SKM-1 treated with dmso at 0.1 percent for 144 hours (cell line): ENCODE results near the gene APOO.
"Not testable (repeated sequence)": the region's sequence is repeated elsewhere in the genome, so short reads cannot be mapped to it uniquely, and the experiment has no call there.

ENCODE experiments used
- DNase-seq: peaks from one replicate; lab custom pipeline; 2025; ENCODE audit not compliant: unreplicated experiment; lab: John Stamatoyannopoulos, UW

APOO gene

DNA sequence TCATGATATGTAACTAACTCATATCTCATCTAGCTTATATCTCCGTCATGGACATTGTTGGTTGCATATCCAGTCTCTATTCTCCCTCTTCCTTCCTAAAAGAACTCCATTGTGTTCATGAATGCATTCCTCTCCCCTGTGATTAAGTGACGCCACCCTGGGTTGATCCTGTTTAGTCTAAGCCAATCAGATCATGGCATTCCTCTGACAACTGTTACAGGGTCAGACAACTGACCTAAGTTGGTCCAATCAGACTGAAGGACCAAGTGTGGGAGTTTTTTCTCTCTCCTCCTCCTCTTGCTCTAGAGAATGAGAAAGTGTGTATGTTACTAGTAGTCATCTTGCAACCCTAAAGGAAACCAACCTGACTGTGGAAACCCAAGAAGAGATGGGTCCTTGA, 3.6 kb downstream of the APOO start:
- no peak for DNase-seq

DNA sequence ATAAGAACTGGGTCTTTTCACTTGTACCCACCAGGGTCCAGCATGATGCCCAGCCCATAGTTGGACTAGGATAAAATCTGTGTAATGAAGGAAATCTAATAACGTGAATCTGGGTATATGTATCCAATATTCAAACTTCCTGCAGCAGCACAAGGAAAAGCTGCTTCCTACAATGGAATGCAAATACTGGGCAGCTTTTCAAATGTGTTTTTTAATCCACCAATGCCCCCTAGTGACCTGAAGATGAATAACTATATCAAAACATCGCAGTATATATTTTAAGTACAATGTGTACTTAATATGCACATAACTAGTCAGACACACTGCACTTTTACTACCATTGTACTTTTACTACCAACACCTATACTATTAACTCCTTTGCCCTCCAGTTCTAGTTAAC, 5.3 kb downstream of the APOO start:
- DNase-seq = no peak

DNA sequence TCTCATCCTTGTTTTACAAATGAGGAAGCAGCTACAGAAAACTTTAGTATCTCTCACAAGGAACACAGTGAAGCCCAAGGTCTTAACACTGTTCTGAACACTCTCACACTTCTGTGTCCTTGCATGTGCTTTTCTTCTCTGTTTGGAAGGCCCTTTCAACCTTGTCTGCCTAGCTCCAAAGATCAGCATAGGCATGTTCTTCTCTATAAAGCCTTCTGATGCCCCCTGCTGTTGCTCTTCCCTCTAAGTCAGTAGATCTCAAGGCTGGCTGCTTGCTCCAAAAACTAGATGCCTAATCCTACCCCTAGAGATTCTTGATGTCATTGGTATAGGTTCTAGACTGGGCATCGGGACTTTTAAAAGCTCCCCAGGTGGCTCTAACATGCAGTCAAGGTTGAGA, 5.9 kb downstream of the APOO start:
- peak; percentile 72 for DNase-seq

DNA sequence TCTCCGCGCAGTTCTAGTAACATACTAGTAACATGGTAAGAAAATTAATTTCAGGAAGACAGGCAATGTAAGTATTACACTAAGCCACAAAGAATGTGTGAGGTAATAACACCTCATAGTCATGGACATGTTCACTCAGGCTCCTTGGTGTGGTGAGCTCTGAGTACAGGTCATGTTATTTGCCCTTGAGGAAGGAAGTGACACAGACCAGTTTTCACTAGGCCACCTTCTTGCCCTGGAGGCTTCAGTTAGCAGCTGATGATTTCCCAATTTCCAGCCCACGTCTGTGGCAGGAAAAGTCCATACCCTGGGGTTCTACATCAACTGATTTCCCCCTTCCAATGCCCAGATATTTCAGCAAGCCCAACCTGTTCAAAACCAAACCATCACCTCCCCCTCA, 6.7 kb downstream of the APOO start:
- DNase-seq = peak; percentile 63

DNA sequence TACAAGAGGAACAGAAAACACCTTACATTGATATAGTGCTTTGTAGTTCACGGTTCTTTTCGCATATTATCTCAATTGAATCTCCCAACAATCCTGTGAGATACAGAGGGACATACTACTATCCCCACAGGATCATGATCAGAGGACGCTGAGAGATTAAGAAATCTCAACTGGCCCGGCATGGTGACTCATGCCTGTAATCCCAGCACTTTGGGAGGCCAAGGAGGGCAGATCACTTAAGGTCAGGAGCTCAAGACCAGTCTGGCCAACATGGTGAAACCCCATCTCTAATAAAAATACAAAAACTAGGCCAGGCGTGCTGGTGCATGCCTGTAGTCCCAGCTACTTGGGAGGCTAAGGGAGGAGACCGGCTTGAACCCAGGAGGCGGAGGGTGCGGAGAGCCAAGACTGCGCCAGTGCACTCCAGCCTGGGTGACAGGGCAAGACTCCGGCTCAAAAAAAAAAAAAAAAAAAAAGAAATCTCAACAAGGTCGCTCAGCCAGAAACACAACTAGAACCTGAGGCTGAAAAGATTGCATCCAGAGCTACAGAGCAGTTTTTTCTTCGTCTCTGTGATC, 7.4 kb downstream of the APOO start:
- DNase-seq = no peak

DNA sequence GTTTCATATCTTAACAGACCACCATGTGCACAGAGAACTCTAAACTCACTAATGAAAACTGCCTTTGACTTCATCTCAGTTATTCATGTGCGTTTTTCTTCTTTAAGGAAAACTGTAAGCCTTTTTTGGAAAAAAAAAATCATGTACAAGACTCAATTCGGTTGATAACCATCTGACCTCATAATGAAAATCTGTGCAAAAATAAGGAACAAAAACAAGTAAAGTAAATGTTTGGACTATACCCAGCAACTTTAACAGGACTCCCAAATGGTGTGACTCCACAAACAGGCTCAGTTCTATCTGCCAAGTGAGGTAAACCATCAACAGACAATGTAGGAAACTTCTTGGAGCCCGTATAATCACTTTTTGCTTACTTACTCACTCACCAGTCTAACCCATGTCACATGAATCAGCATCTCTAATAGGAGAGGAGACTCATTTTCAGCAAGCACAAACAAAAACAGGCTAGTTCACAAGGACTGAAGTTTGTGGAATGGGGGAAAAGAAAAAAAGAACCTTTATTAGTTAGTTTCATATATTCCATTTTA, 9.3 kb downstream of the APOO start:
- no peak for DNase-seq

DNA sequence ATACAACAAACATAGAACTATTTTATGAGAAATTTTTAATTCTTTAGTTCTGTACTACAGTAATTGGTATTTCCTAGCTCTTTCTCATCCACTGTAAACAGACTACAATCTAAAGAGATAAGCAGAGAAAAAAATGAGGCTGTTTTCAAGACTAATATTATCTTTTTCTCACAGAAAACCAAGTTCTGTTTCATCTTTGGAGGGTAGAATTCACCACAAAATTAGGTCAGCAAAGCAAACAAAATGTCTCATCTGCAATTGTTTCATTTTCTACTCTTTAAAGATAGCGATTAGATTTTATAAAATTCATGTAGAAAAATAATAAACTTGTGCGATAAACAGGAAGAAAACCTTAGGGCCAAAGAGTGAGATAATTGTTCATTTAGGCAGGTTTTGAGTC, 10.8 kb downstream of the APOO start:
- no peak for DNase-seq

DNA sequence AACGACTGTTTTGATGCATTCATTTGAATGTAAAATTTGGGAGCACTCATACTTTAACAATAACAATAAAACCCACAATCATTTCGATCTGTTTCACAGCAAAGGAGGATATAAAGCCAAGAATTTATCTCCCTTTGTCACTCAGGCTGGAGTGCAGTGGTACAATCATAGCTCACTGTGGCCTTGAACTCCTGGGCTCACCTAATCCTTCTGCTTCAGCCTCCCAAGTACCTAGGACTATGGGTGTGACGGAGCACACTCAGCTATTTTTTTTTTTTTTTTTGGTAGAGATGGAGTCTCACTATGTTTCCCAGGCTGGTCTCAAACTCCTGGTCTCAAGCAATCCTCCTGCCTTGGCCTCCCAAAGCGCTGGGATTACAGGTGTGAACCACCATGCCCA, 11.2 kb downstream of the APOO start:
- DNase-seq = not testable (repeated sequence)

DNA sequence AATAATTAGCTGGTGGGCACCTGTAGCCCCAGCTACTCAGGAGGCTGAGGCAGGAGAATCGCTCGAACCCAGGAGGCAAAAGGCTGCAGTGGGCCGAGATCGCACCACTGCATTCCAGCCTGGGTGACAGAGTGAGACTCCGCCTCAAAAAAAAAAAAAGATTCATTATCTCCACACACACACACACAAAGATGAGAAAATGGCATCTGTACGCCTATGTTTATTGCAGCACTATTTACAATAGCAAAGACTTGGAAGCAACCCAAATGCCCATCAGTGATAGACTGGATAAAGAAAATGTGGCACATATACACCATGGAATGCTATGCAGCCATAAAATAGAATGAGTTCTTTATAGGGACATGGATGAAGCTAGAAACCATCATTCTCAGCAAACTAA, 12.7 kb downstream of the APOO start:
- DNase-seq = not testable (repeated sequence)

DNA sequence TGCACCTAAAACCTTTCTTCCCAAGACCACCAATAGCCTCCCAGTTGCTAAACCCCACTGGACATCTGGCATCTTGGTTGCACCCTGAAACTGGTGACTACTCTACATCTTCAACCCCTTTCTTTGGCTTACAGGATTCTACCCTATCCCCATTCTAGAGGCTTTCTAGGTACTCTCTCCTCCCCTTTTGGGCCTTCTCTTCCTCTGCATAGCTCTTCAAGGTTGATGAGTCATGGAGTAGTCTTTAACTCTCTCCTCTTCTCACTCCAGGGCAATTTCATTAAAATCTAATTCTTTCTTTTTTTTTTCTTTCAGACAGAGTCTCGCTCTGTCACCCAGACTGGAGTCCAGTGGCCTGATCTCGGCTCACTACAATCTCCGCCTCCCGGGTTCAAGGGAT, 16.8 kb downstream of the APOO start:
- DNase-seq = no peak

DNA sequence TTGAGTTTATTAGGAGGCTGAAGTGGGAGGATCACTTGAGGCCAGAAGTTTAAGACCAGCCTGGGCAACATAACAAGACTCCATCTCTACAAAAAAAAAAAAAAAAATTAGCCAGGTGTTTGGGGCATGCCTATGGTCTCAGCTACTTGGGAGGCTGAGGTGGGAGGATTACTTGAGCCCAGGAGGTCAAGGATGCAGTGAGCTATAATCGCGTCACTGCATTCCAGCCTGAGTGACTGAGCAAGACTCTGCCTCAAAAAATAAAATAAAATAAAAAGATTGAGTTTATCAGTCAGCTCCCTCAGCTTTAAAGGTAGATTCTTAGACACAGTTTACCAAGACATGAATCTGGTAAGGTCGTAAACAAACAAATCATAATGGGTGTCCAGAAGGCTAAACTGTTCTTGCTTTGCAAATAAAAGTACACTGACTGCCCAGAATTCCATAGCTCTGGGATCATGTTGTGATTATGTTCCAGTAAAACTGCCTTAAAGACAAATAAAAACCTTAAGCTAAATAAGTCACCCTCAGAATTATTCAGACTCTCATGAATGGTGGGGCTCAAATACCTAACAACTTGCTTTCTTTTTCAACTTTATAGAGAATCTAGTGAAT, 18.7 kb downstream of the APOO start:
- DNase-seq = no peak

DNA sequence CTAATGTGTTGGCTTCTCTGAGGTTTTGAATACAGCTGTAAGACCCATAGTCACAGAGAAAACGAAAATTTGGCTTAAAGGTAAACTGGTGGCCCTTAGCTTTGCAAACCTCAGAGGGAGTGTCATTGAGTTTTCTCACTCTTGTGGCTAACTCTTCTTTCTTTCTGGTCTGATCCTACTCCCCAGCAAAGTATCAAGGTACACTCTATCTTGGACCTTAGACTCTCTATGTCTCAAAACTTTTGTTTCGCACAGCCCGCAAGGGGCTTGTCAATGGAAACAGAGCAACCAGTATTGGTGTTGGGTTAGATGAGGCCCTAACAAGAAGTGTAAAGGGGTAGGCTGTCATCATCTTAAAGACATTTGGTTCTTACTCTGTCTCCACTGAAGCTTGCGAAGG, 19.8 kb downstream of the APOO start:
- DNase-seq = no peak

DNA sequence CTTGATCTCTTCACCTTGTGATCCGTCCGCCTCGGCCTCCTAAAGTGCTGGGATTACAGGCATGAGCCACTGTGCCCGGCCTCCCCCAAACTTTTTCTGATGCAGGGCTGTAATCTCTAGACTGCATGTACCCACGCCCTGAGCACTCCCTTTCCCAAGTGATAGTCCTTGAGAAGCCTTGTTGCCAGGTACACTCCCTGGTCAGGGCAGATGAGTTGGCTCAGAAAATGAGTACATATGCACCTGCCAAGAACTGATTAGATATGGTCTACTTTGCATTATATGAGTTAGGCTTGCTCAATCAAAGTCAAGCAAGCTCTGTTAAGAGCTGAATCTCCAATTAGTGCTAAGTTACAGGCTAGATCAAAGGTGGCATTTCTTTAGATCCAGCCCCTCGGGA, 20.3 kb downstream of the APOO start:
- no peak for DNase-seq

DNA sequence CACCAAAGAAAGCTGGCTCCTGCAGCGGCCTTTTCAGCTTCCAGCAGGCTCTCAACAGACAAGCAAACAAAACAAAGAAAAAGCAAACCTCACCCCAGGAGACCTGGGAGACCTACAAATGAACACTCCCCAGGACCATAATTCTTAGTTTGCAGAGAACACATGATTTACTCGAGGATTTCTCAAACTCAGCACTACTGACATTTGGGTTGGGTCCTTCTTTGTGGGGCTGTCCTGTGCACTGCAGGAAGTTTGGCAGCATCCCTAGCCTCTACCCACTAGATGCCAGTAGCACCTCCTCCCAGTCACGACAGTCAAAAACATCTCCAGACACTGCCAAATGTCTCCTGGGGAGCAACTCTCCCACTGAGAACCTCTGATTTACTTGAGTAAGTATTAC, 21.9 kb downstream of the APOO start:
- DNase-seq = no peak

DNA sequence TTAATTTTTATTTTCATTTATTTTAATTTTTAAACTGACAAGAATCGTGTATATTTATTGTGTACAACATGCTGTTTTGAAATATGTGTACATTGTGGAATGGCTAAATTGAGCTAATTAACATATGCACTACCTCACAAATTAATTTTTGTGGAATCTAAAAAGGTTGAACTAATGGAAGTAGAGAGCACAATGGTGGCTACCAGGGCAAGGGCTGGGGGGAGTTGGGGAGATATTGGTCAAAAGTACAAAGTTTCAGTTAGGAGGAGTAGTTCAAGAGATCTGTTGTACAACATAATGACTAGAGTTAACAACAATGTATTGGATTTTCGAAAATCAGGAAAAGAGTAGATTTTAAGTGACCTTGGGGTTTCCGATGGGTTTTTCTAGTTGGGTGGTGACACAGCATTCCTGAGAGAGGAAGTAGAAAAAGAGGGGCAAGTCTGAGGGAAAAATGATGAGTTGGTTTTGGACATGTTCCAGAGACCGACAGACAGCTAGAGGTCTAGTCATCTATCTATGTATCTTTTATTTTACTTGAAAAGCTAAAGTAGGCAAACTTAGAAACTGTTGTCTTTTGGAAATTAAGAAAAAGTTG, 23.2 kb downstream of the APOO start:
- DNase-seq = no peak

DNA sequence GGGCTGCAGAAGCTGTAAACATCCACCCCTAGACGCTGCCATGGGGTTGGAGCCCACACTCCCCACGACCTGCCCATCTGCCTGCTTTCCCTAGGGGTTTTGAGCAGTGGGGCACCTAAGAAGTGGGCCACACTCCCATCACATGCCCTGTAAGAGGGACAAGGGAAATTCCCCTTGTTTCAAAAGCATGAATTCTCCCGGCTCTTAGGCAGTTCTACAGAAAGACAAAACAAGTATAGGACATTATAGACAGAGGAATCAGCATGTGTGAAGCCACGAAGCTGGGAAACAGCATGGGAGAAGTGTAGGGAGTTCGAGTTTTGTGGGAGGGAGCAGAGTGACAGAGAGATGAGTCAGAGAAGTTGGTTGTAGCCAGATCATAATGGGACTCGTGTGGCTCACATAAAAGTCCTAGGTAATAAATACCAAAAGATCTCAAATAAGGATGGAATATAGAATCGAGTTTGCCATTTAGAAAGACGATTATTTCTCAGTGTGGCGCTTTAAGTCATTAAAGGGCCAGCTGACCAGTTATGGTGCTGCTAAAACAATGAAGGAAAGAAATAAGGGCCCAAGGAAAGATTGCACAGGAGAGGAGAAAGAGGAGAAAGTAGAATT, 23.9 kb downstream of the APOO start:
- no peak for DNase-seq

DNA sequence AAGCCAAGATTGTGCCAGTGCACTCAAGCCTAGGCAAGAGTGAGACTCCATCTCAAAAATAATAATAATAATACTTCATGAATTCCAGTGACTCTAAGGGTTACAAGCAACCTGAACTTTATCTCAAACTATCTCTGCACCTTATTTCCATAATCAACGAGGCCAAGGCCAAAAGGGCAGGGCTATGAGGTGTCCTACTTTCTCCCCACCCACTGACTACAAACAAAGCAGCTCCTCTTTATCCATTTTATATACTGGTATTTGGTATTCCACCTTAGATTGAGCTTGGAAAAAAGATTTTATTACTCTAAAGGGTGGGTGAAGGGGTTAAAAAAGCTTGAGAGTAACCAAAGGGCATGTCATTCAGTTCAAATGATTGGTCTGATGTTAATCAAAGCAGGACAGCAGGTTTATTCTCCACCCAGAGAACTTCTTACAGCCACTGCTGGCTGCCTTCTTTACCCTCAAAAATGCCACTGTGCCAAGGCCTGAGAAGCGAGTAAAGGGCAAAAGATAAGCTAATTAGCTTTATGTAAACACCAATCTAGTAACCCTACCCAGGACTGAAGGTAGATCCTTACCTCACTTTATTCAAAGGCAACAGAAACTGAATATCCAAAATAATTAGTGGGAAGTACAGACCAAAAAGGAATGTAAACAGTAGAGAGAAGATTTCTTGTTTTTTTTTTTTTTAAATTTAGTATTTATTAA, 28.2 kb downstream of the APOO start:
- DNase-seq = no peak

DNA sequence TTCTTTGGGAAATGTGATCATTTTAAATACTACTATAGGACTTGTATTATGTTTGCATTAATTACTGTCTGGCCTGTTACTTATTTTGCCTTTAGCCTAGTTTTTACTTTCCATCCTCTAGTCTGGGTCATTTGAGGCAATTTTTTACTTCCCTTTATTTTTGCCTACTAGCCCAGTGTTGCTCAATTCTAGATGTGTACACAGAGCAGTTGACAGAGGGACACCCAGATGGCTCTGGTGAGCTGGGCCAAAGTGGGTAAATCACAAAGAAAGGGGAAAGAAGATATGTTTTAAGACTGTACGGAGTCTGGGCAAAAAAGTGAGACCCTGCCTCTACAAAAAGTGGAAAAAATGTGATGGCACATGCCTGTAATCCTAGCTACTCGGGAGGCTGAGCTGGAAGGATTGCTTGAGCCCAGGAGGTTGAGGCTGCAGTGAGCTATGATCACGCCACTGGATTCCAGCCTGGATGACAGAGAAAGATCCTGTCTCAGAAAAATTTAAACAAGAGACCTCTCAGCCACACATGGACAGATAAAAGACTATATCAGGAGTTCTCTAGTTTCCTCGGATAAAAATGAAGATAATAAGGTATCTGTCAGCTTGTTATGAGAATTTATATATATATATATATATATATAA, 35.7 kb downstream of the APOO start:
- peak; percentile 71 for DNase-seq

DNA sequence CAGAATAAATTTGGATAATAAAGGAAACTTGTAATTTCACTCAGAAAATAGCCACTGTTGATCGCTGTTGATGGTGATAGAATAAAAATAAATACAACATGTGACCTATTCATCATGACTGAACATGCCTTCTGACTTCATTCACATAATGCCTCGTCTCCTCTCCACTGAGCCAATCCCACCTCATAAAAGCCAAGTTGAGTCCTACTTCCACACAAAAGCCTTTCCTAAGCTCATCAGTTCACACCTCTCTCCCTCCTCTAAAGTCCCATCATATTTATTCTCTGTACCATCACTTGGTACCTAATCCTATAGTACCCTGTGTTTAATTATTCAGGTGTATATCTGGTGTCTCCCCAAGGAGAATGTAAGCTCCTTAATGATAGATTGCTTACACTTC, 37.7 kb downstream of the APOO start:
- DNase-seq = no peak

DNA sequence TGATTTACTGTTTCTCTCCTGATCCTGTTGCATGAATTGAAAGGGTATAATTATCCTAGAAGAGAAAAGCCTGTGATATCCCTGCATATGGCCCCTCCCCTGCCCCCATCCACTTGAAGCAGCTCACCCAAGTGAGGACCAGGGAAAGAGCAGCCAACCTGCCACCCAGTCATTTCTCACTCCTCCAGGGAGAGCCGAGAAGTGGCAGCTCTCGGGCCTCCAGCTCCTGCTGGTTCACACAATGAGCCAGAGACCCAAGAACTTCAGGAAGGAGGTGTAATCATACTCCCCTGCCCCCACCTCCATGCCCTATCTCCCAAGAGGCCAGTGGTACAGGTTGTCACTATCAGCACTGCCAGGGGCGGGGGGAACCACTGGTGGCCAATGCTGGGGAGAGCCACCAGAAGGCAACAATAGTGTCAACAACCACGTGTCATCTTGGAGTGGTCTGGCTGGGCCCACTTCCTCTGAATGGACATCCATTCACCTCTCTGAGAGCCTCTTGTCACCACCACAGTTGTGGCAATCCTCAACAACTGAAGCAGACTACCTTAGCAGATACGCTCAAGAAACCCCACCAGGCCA, 42.9 kb downstream of the APOO start:
- no peak for DNase-seq

DNA sequence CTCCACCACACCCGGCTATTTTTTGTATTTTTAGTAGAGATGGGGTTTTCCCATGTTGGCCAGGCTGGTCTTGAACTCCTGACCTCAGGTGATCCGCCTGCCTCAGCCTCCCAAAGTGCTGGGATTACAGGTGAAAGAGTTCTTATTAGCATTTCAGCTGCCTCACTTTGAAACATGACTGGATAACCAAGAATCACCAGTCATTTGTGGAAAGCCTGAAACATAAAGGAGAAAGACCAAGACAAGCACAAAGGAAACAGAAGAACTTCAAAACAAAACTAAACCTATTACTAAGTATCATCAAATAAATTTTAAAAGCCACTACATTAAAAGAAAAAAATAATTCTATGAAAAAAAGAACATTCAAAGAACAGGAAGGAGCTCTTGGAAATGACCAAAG, 45.8 kb downstream of the APOO start:
- not testable (repeated sequence) for DNase-seq
